Measurements from ENCODE around the gene SH3GL3. TPM values are rescaled to one million over a fixed set of nuclear protein-coding genes. Genes with fewer than 3 reads are reported as not detected.

Gene SH3GL3
- total RNA-seq, 4 donors from 2014 or later, result not detected

GRCh38 chr15:83496766-83497165 is 49.6 kb downstream of the SH3GL3 start:
- Histone ChIP-seq H3K27ac (no peak overlapping the region), H3K4me3 (no peak overlapping the region), H3K36me3 (no peaks in the 10 kb centered on the region), H3K4me1 (no peaks in the 10 kb centered on the region), H3K27me3 (no peaks in the 10 kb centered on the region), H3K9me3 (peaks cover 0 to 6% (median 0%) of the 10 kb centered on the region in 4 donors)
- no peak for TF ChIP-seq CTCF (IDR thresholded peaks at IDR 0.05)
- TF ChIP-seq POLR2A (IDR thresholded peaks at IDR 0.05), result no peak
- DNase-seq, result no peak

DNA sequence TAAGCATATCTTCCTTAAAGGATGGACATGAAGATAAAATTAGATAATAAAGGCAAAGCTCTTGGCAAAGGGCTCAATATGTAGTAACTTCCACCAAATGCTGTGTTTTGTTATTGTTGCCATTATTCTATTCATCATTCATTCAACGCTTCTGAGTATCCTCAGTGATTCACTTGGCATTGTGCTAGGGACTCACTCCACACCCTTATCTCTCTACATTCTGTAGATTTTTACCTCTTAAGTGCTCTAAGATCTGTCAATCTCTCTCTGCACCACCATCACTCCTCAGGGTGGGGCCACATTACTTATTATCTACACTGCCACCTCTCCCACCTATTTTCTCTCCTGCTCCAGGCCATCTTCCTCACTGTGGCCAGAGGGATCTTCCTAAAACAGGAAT is 51.2 kb downstream of the SH3GL3 start:
- TF ChIP-seq CTCF (IDR thresholded peaks at IDR 0.05), result no peak
- TF ChIP-seq POLR2A (IDR thresholded peaks at IDR 0.05), result no peak
- Histone ChIP-seq H3K36me3 (no peaks in the 10 kb centered on the region), H3K27me3 (no peaks in the 10 kb centered on the region), H3K4me1 (no peaks in the 10 kb centered on the region), H3K27ac (no peak overlapping the region), H3K4me3 (no peak overlapping the region), H3K9me3 (peaks cover 0 to 6% (median 0%) of the 10 kb centered on the region in 4 donors)
- DNase-seq, result no peak

DNA sequence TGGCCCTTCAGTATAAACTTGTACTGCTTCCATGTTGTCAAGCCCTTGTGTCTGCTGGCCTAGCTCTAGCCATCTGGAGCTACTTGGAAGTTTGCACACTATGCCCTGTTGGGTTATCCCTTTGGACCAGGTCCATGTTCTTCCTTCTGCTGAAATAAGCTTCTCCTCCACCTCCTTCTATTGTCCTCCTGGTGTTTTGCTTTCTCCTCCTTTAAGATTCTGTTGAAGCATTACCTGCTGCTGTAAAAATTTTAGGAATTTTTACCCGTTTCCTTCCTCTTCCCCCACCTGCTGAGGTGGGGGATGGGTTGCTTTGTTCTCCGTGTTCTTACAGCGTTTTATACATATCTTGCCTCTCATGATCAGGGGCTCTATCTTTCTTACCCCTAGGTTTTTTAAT is 51.7 kb downstream of the SH3GL3 start:
- H3K4me1 ChIP-seq, result no peaks in the 10 kb centered on the region
- no peak overlapping the region for H3K27ac ChIP-seq
- no peaks in the 10 kb centered on the region for H3K27me3 ChIP-seq
- TF ChIP-seq CTCF (IDR thresholded peaks at IDR 0.05), result no peak
- TF ChIP-seq POLR2A (IDR thresholded peaks at IDR 0.05), result no peak
- no peak overlapping the region for H3K4me3 ChIP-seq
- H3K36me3 ChIP-seq, result no peaks in the 10 kb centered on the region
- no peak for DNase-seq
- H3K9me3 ChIP-seq, result peaks cover 0 to 6% (median 0%) of the 10 kb centered on the region in 4 donors

DNA sequence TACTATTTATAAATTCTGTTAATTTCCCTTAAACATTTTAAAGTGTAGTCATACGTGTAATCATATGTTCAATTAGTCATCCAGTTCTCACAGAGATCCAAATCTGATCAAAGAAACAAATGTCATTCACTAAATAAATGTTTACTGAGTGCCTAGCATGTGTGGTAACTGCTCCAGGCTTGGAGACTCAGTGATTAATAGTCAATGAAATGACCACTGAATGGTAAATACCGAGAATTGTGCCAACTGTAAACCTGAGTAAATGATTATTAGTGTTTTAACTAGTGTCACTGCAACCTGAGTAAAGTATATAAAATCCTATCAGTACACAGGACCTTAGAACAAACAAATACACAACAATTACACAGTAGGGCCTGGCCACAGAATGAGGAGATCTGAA is 52.3 kb downstream of the SH3GL3 start:
- Histone ChIP-seq H3K4me1 (no peaks in the 10 kb centered on the region), H3K9me3 (peaks cover 0 to 6% (median 0%) of the 10 kb centered on the region in 4 donors), H3K4me3 (no peak overlapping the region), H3K27ac (no peak overlapping the region), H3K27me3 (no peaks in the 10 kb centered on the region), H3K36me3 (no peaks in the 10 kb centered on the region)
- DNase-seq, result no peak
- TF ChIP-seq POLR2A (IDR thresholded peaks at IDR 0.05), result no peak
- TF ChIP-seq CTCF (IDR thresholded peaks at IDR 0.05), result no peak

DNA sequence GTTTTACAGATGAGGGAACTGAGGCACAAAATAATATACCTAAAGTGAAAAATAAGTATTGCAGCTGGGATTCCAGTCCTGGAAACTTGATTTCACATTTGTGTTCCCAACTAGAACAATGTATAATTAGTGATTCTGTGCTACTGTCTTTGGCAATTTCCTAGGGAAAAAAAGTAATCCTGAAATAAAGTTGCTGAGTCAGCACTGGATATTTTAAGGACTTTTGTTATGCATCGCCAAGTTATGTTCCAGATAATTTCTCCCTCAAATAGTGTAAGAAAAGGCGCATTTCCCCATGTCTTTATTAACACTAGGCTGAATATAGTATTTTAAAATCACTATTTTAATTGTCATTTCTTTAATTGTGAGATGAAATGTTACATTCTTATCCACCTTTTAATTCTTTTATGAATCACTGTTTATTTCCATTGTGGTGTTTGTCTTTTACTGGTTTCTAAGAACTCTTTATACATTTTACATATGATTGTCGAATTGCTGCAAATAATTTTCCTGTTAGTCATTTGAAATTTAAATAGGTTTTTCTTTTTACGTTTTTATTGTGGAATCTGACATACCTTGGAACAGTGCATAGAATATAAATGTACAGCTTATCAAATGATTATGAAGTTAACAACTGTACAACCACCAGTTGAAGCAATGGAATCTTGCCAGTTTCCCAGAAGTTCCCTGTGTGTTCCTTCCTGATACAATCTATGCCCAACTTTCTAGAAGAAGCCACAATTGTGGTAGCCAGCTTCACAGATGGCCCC is 56.6 kb downstream of the SH3GL3 start:
- Histone ChIP-seq H3K4me1 (no peaks in the 10 kb centered on the region), H3K9me3 (no peaks in the 10 kb centered on the region), H3K36me3 (no peaks in the 10 kb centered on the region), H3K4me3 (no peak overlapping the region), H3K27ac (no peak overlapping the region), H3K27me3 (no peaks in the 10 kb centered on the region)
- TF ChIP-seq POLR2A (IDR thresholded peaks at IDR 0.05) (no peak), CTCF (IDR thresholded peaks at IDR 0.05) (no peak)
- DNase-seq, result no peak

Measured in Peyer's patch (tissue), 4 donors.